GM23248 (cell line): ENCODE measurements around the gene PRKG2. TPM values are rescaled to one million over a fixed set of nuclear protein-coding genes. Genes with fewer than 3 reads are reported as not detected.

Experiments
- DNase-seq: peaks from one replicate; pipeline ENCODE4 v3.0.0-alpha.2; 2015
- H2AFZ ChIP-seq: fragments of 200-600 bp; sonication (generic); 2 replicates; pipeline ENCODE4 v1.6.1; 2016; ENCODE audit warnings: antibody characterized with exemption
- H3F3A ChIP-seq: fragments of 200-600 bp; sonication (generic); 2 replicates; pipeline ENCODE4 v1.6.1; 2016; ENCODE audit warnings: mild to moderate bottlenecking, antibody characterized with exemption, mixed run types; ENCODE audit not compliant: insufficient read depth
- H3K27ac ChIP-seq: fragments of 200-600 bp; sonication (generic); 2 replicates; pipeline ENCODE4 v1.5.1; 2016; ENCODE audit warnings: mild to moderate bottlenecking
- H3K27me3 ChIP-seq: fragments of 200-600 bp; sonication (generic); replicated peaks from 2 replicates; pipeline ENCODE4 v1.6.1; 2016; ENCODE audit warnings: mild to moderate bottlenecking; ENCODE audit not compliant: insufficient read depth
- H3K36me3 ChIP-seq: fragments of 200-600 bp; sonication (generic); 2 replicates; pipeline ENCODE4 v1.6.1; 2016; ENCODE audit warnings: low read depth, mild to moderate bottlenecking
- H3K4me1 ChIP-seq: fragments of 200-600 bp; sonication (generic); 2 replicates; pipeline ENCODE4 v1.6.1; 2016; ENCODE audit warnings: mild to moderate bottlenecking; ENCODE audit not compliant: insufficient read depth
- H3K4me2 ChIP-seq: fragments of 200-600 bp; sonication (generic); one replicate; pipeline ENCODE4 v1.6.1; 2016; ENCODE audit warnings: mild to moderate bottlenecking; ENCODE audit not compliant: unreplicated experiment
- H3K4me3 ChIP-seq: fragments of 200-600 bp; sonication (generic); 2 replicates; pipeline ENCODE4 v1.5.1; 2016; ENCODE audit warnings: mild to moderate bottlenecking
- H3K79me2 ChIP-seq: fragments of 200-600 bp; sonication (generic); 2 replicates; pipeline ENCODE4 v1.6.1; 2016; ENCODE audit warnings: mild to moderate bottlenecking; ENCODE audit not compliant: insufficient read depth
- H3K9ac ChIP-seq: fragments of 200-600 bp; sonication (generic); 2 replicates; pipeline ENCODE4 v1.6.1; 2016; ENCODE audit warnings: mild to moderate bottlenecking
- H3K9me2 ChIP-seq: fragments of 200-600 bp; sonication (generic); 2 replicates; pipeline ENCODE4 v1.6.1; 2016; ENCODE audit warnings: mixed run types, mild to moderate bottlenecking, moderate library complexity; ENCODE audit not compliant: insufficient read depth
- H3K9me3 ChIP-seq: fragments of 200-600 bp; sonication (generic); one replicate; pipeline ENCODE4 v1.6.1; 2017; ENCODE audit warnings: low read depth
- H4K20me1 ChIP-seq: fragments of 200-600 bp; sonication (generic); 2 replicates; pipeline ENCODE4 v1.6.0; 2016; ENCODE audit not compliant: insufficient read depth
- EZH2 ChIP-seq: fragments of 200-600 bp; sonication (generic); IDR thresholded peaks from 2 replicates; pipeline ENCODE4 v1.6.1; 2018; ENCODE audit warnings: antibody characterized with exemption, mild to moderate bottlenecking; ENCODE audit not compliant: insufficient read depth, poor library complexity, severe bottlenecking
- EZH2phosphoT487 ChIP-seq: fragments of 200-600 bp; sonication (generic); IDR thresholded peaks from 2 replicates; pipeline ENCODE4 v1.6.1; 2018; ENCODE audit warnings: antibody characterized with exemption, moderate library complexity, mild to moderate bottlenecking, low read depth; ENCODE audit not compliant: insufficient read depth
- WGBS, 2 experiments: methylation state at CpG; one replicate each; pipeline ENCODE4 v1.1.6; 2015 to 2017; ENCODE audit warnings: low lambda C conversion rate in 2 of 2, low coverage in 1 of 2; ENCODE audit errors: missing lambda C conversion rate in 2 of 2; 5-methylcytosine and 5-hydroxymethylcytosine counted together
- in situ Hi-C: fragments of 300-500 bp; cut with MboI; formaldehyde crosslinking; loops from 2 replicates; pipeline ENCODE4 v1.15.0; 2020
- polyA plus RNA-seq: library from polyadenylated mRNA; unstranded; fragments of >200 nt; fragmentation: Nextera tagmentation; extraction: Ambion mirVana; gene quantifications from 2 replicates; pipeline ENCODE4 v1.2.1, GENCODE V29; 2016
- total RNA-seq: library from RNA; depleted of rRNA; stranded (reverse); fragments of >200 nt; shearing (Covaris generic); gene quantifications from 2 replicates; pipeline ENCODE4 v1.2.3, GENCODE V29; 2014

Gene PRKG2
- total and polyA plus RNA-seq, 2 experiments from 2014 or later, result 4.7 to 7.3 TPM

DNA sequence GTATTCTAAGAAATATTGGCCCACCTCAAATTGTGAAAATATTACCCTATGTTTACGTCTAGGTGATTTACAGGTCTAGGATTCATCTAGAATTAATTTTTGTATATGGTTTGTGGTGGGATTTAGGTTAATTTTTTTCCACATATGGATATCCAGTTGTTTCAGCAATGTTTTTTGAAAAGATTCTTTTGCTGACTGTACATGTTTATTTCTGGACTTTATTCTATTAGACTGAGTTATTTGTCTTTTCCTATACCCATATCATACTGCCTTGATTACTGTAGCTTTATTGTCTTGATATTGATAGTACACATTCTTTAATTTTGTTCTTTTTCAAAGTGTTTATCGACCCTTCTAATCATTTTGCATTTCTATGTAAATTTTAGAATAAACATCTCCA lies 83.5 kb downstream of the PRKG2 start:
- H3F3A ChIP-seq, result peaks cover 14% of the 10 kb centered on the region
- 95 to 97% methylated on average over 2 of the region's 2 CpGs for whole genome bisulfite sequencing, 2 experiments
- H3K9me3 ChIP-seq, result no peaks in the 10 kb centered on the region
- H3K79me2 ChIP-seq, result no peaks in the 10 kb centered on the region
- H3K4me1 ChIP-seq, result peaks cover 24% of the 10 kb centered on the region
- no peaks in the 10 kb centered on the region for H3K9me2 ChIP-seq
- no peak for DNase-seq
- no peak for TF ChIP-seq EZH2
- no peak for TF ChIP-seq EZH2phosphoT487
- H2AFZ ChIP-seq, result no peak overlapping the region
- H3K4me3 ChIP-seq, result no peak overlapping the region
- H4K20me1 ChIP-seq, result no peaks in the 10 kb centered on the region
- no peaks in the 10 kb centered on the region for H3K27me3 ChIP-seq
- no peak overlapping the region for H3K9ac ChIP-seq
- in situ Hi-C loops, result no loop called here
- H3K36me3 ChIP-seq, result 0 out of 2 replicates have a peak, but pooled peaks cover 7% of the 10 kb centered on the region
- no peak overlapping the region for H3K4me2 ChIP-seq
- H3K27ac ChIP-seq, result no peak overlapping the region

DNA sequence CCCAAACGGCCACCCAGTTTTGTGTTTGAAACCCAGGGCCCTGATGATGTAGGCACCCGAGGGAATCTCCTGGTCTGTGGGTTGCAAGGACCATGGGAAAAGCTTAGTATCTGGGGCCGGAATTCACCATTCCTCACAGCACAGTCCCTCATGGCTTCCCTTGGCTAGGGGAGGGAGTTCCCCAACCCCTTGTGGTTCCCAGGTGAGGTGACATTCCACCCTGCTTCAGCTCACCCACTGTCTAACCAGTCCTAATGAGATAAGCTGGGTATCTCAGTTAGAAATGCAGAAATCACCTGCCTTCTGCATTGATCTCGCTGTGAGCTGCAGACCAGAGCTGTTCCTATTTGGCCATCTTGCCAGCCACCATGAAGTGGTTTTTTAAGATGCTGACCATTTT lies 84.0 kb downstream of the PRKG2 start:
- no peaks in the 10 kb centered on the region for H3K27me3 ChIP-seq
- H4K20me1 ChIP-seq, result no peaks in the 10 kb centered on the region
- no peak overlapping the region for H3K27ac ChIP-seq
- H3K9ac ChIP-seq, result no peak overlapping the region
- H3K4me3 ChIP-seq, result no peak overlapping the region
- peaks cover 13% of the 10 kb centered on the region for H3F3A ChIP-seq
- H2AFZ ChIP-seq, result no peak overlapping the region
- H3K4me2 ChIP-seq, result no peak overlapping the region
- TF ChIP-seq EZH2 (no peak), EZH2phosphoT487 (no peak)
- no peak for DNase-seq
- WGBS, 2 experiments, result 100% methylated on average over 4 of the region's 4 CpGs
- no peaks in the 10 kb centered on the region for H3K79me2 ChIP-seq
- in situ Hi-C loops, result no loop called here
- H3K4me1 ChIP-seq, result peaks cover 21% of the 10 kb centered on the region
- 0 out of 2 replicates have a peak, but pooled peaks cover 7% of the 10 kb centered on the region for H3K36me3 ChIP-seq
- no peaks in the 10 kb centered on the region for H3K9me3 ChIP-seq
- H3K9me2 ChIP-seq, result no peaks in the 10 kb centered on the region

DNA sequence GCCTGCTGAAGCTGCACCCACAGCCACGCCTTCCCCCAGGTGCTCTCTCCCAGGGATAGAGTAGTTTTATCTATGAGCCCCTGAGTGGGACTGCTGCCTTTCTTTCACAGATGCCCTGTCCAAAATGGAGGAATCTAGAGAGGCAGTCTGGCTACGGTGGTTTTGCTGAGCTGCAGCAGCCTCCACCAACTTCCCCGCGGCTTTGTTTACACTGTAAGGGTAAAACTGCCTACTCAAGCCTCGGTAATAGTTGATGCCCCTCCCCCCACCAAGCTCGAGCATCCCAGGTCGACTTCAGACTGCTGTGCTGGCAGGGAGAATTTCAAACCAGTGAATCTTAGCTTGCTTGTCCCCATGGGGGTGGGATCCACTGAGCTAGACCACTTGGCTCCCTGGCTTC lies 84.5 kb downstream of the PRKG2 start:
- Histone ChIP-seq H4K20me1 (no peaks in the 10 kb centered on the region), H2AFZ (no peak overlapping the region), H3K79me2 (no peaks in the 10 kb centered on the region), H3F3A (peaks cover 8% of the 10 kb centered on the region), H3K4me3 (no peak overlapping the region), H3K9me2 (no peaks in the 10 kb centered on the region), H3K9ac (no peak overlapping the region), H3K4me1 (peaks cover 16% of the 10 kb centered on the region), H3K27me3 (no peaks in the 10 kb centered on the region), H3K9me3 (no peaks in the 10 kb centered on the region), H3K36me3 (0 out of 2 replicates have a peak, but pooled peaks cover 7% of the 10 kb centered on the region), H3K4me2 (no peak overlapping the region), H3K27ac (no peak overlapping the region)
- no peak for DNase-seq
- in situ Hi-C loops, result no loop called here
- TF ChIP-seq EZH2, result no peak
- TF ChIP-seq EZH2phosphoT487, result no peak
- WGBS, 2 experiments, result 90 to 98% methylated on average over 7 of the region's 7 CpGs

DNA sequence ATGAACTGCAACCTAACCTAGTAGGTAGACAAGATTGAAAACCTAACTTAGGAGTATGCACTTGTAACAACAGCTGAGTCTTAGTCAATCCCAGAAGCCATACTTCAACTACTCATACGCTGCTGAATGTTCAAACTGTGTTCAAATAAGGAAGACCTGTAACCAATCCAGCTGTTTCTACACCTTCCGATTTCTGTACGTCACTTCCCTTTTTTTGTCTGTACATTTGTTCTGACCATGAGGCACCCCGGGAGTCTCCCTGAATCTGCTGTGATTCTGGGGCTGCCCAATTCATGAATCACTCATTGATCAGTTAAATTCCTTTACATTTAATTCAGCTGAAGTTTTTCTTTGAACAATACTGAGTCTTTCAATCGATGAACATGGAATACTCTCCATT lies 95.0 kb downstream of the PRKG2 start:
- Histone ChIP-seq H2AFZ (no peak overlapping the region), H3K27me3 (no peaks in the 10 kb centered on the region), H3K4me3 (no peak overlapping the region), H3K27ac (no peak overlapping the region), H4K20me1 (no peaks in the 10 kb centered on the region), H3K9me3 (no peaks in the 10 kb centered on the region), H3K36me3 (no peaks in the 10 kb centered on the region), H3K9me2 (no peaks in the 10 kb centered on the region), H3F3A (no peaks in the 10 kb centered on the region), H3K79me2 (no peaks in the 10 kb centered on the region), H3K4me2 (no peak overlapping the region), H3K4me1 (no peaks in the 10 kb centered on the region), H3K9ac (no peak overlapping the region)
- in situ Hi-C loops, result no loop called here
- 97 to 99% methylated on average over 5 of the region's 5 CpGs for WGBS, 2 experiments
- TF ChIP-seq EZH2phosphoT487 (no peak), EZH2 (no peak)
- no peak for DNase-seq

DNA sequence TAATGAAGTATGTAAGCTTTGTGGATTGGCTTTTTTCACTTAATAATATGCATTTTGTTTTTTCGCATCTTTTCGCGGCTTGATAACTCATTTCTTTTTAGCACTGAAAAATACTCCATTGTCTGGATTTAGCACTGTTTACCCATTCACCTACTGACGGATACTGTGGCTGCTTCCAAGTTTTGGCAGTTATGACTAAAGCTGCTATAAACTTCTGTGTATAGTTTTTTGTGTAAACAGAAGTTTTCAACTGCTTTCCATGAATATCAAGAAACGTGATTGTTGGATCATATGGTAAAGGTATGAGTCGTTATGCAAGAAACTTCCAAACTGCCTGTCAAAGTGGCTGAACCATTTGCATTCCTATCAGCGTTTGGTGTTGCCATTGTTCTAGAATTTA lies 96.9 kb downstream of the PRKG2 start:
- no peak overlapping the region for H3K27ac ChIP-seq
- H3K27me3 ChIP-seq, result no peaks in the 10 kb centered on the region
- H3K4me1 ChIP-seq, result no peaks in the 10 kb centered on the region
- no peak overlapping the region for H3K9ac ChIP-seq
- no peaks in the 10 kb centered on the region for H3K36me3 ChIP-seq
- no peaks in the 10 kb centered on the region for H3K79me2 ChIP-seq
- no peaks in the 10 kb centered on the region for H3F3A ChIP-seq
- 96 to 97% methylated on average over 7 of the region's 7 CpGs for WGBS, 2 experiments
- H4K20me1 ChIP-seq, result no peaks in the 10 kb centered on the region
- no peaks in the 10 kb centered on the region for H3K9me3 ChIP-seq
- no peaks in the 10 kb centered on the region for H3K9me2 ChIP-seq
- TF ChIP-seq EZH2phosphoT487, result no peak
- TF ChIP-seq EZH2, result no peak
- no peak overlapping the region for H2AFZ ChIP-seq
- H3K4me3 ChIP-seq, result no peak overlapping the region
- in situ Hi-C loops, result no loop called here
- DNase-seq, result no peak
- no peak overlapping the region for H3K4me2 ChIP-seq
